IPS-NIHi11 (cell line): ENCODE measurements around the gene RPLP1.

ENCODE experiments used
- DNase-seq: peaks from one replicate; pipeline ENCODE4 v3.0.0; 2012; ENCODE audit warnings: mixed read lengths, low spot score

Gene RPLP1

GRCh38 chr15:69469467-69470201 is 17.0 kb downstream of the RPLP1 start:
- no peak for DNase-seq

GRCh38 chr15:69472046-69472445 is 19.4 kb downstream of the RPLP1 start:
- no peak for DNase-seq

- no peak for DNase-seq
These were observed 19.9 kb downstream of the RPLP1 start for GRCh38 chr15:69472562-69472961.

DNA sequence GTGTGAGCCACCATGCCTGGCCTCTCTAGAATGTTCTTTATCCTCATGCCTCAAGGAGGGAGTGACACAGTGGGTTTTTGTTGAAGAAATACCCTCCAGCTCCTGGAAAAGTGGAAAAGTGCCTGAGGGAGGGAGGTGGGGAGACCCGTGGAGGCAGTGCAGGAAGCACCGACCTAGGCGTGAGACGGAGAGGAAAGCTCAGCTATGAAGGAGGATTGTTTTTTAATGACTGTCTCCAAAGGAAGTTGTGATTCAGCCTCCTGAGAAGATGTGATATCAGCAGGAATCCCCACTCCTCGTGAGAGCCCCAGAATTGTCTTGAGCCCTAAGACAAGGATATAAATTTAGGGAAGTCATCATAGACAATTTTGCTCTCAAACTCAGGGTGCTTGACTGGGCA is 21.7 kb downstream of the RPLP1 start:
- DNase-seq, result no peak

- DNase-seq, result no peak
These were observed 22.3 kb downstream of the RPLP1 start for GRCh38 chr15:69474846-69475455.

DNA sequence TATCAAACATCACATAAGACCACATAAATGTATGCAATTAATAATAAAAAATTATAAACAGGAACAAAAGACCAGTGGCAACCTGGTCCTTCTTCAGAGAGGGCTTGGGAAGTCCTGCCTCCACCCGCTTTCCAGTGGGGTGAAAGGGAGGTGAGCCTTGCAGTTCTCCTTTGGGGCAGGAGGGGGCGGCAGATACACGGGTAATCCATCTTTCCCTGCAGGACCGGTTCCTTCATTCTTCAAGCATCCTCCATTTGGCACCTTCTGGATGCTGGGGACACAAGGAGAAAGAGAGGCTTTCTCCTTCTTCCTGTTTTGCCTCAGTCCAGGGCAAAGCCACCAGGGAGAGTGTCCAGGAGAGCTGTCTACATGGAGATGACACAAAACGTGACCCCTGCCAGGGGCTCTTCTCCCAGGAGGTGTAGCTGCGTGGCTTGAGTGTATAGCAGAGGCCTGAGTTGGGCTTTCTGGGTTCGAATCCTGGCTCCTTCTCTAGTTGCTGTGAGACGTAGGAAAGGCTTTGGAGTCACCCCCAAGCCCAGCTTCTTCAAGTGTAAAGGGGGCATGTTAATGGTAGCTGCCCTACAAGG is 23.2 kb downstream of the RPLP1 start:
- DNase-seq, result peak; percentile 82

DNA sequence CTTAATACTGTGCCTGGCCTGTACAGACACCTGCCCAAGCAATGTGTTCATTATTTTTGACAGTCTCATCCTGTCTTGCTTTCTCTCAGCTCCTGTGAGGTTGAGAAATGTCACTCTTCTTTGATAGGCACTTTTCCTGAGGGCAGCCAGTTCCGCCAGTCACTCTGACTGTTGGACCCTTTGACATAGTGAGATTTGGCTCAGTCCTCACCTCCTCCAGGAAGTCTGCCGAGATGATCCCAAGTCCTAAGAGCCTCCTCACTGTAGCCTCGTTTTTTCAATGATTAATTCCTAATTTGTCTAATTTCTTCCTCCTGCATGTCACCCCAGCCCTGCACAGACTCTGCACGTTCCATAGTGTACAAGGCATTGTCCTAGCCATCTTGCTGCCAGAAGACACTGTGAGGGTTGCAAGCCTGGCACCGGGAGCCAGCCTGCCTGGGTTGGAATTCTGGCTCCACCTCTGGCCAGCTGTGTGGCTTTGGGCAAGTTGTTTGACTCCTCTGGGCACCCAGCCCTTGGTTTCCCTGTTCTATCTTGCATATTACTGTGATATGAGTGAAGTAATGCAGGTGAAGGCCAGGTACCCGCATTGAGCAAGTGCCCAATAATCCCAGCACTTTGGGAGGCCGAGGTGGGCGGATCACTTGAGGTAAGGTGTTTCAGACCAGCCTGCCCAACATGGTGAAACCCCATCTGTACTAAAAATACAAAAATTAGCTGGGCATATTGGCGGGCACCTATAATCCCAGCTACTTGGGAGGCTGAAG is 24.3 kb downstream of the RPLP1 start:
- DNase-seq, result no peak

- peak; percentile 87 for DNase-seq
These were observed 25.7 kb downstream of the RPLP1 start for GRCh38 chr15:69478259-69478781.

DNA sequence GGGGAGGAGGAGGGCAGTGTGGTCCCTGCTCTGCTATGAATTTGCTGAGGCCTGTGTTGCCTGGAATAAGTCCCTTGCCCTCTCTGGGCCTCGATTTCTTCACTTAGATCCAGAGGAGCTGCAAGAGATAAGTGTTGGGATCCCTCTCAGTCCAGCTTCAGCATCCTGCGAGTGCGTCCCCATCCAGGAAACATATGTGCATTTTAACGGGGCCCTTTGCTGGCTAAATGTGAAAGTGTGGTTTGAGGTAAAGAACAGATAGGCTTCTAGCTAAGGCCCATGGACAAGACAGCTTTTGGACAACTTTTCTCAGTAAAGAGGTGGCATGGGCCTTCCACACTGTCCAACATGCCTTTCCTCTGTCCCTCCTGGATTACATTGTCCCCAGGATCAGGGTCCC is 26.5 kb downstream of the RPLP1 start:
- no peak for DNase-seq

DNA sequence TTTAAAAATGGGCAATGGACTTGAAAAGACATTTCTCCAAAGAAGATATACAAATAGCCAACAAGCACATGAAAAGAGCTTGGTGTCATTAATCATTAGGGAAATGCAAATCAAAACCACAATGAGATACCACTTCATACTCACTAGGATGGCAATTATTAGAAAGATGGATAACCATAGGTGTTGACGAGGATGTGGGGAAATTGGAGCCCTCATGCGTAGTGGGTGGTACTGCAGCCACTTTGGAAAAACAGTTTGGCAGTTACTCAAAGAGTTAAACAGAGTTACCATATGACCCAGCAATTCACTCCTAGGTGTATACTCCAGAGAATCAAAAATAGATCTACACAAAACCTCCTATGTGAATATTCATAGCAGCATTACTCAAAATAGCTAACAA is 27.4 kb downstream of the RPLP1 start:
- no peak for DNase-seq

GRCh38 chr15:69480932-69481331 is 28.3 kb downstream of the RPLP1 start:
- no peak for DNase-seq

DNA sequence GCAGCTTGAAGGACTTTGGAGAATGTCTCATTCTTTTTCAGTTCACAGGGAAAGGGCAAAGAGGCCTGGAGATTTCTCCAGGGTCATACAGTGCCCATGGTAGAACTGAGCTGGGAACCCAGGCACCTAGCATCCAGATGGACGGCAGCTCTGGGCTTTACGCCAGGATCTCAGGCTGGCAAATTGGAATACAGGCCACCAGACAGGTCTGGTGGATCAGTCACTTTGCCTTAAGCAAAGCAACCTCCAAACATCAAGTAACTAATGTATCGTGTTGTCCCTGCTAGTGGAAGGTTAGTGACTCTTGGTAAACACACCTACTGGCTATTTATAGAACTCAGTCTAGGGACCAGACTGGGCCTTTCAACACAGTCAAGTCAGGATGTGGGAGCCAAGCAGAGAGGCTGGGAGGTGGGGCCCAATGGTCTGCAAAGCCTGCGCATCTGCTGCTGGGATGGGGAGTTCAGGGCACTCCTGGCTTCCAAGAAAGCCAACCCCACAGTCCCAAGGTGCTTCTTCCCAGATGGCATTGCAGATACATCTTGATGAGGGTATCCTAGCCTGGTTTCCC is 30.2 kb downstream of the RPLP1 start:
- no peak for DNase-seq

DNA sequence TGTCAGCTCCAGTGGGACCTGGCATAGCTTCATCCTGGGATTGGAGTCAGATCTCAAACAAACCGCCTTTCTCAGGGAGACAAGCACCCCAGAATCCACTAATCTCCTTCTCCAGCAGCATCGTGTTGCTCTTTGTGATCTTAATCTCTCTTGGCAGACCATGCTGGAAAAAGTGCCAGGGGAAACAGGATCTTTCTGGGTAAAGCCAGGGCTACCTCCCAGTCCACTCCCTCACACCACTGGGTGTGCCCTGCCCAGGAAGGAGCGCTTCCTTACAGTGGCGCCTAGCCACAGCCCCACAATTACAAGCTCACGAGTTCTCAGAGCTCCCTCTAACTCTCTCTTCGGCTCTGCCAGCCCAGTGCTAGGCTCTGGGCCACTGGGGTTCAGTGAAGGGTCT is 32.2 kb downstream of the RPLP1 start:
- DNase-seq, result no peak

DNA sequence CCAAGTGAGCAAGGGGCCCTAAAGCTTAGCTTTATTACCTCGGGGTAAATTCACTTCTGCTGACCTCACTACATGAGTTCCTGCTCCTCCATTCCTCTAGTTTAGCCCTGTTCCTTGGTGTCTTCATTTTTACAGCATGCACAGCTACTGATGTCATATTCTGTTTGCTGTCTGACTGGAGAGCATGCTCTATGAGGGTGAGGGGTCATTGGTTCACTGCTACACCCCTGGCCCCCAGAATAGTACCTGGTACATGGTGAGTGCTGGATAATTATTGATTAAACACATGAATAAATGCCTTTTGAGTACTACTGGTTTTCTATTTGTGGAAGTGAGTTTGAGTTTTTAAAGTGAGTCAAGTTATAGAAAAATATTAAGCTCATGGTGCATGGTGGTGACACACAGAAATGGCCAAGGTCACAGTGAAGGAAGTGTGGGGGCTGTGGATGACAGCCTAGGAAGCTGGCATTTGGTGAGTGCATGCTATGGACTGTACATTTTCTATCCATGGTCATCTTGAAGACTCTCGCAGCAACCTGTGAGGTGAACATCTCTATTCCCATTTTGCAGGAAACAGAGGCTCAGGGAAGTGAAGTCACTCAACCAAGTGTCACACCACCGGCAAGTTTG is 34.0 kb downstream of the RPLP1 start:
- no peak for DNase-seq

GRCh38 chr15:69489073-69489571 is 36.5 kb downstream of the RPLP1 start:
- no peak for DNase-seq

- no peak for DNase-seq
These were observed 37.9 kb downstream of the RPLP1 start for GRCh38 chr15:69490356-69491037.

DNA sequence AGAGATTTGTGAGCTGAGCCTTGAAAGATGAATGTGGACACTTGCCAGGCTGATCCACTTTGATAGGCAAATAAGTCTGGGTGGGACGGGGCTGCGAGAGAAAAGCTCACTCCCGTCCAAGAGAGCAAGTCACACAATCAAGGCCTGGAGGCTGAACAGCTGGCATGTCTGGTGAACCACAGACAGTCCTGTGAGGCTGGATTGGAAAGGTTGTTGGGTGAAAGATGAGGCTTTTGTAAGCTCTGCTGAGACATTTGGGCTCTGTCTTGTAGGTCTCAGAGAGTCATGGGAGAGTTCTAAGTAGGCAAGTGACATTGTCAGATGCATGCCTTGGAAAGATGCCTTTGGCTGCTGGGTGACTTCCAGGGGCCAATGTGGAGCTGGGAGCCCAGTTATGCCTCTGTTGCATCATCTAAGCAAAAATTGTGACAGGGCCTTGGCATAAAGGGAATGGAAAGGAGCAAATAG is 38.5 kb downstream of the RPLP1 start:
- DNase-seq, result no peak

GRCh38 chr15:69493406-69493805 is 40.8 kb downstream of the RPLP1 start:
- DNase-seq, result no peak

- no peak for DNase-seq
These were observed 43.4 kb downstream of the RPLP1 start for GRCh38 chr15:69496001-69496400.

DNA sequence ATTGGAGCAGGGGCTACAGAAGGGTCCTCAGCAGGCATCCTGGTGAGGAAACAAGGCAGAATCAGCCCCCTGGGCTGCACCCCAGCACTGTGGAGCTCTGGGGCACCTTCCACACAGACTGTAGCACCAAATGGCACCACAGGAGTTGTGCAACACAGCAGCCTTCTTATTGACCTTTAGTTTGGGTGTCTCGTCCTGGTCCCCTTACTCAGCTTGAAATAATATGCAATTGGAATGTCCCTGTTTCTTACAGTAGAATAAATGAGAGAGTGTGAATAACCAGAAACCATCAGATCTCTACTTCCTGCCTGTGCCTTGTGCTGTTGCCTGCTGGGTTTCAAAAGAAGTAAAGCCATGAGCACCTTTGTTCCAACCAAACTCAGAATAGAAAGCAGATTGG is 44.5 kb downstream of the RPLP1 start:
- DNase-seq, result no peak

DNA sequence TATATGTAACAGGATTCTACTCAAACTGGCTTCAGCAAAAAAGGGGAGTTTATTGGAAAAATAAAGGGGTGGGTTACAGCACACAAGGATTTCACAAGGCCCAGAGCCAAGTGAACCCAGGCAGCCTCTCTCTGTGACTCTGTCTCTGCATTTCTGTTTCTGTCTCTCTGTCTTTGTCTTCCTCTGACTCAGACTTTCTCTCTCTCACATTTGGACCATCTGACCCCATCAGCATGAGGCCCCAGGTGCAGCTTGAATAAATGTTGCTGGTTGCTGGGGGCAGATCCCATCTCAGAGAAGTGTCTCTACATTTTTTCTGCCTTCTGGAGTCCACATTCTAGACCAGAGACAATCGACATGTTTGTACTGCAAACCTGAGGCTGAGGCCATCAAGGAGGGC is 45.0 kb downstream of the RPLP1 start:
- DNase-seq, result no peak
